HepG2 (cell line): ENCODE measurements around the gene AFF4. TPM values are rescaled to one million over a fixed set of nuclear protein-coding genes. Genes with fewer than 3 reads are reported as not detected.

Experiments
- FOXK1 ChIP-seq: sonication (generic); formaldehyde crosslinking; IDR thresholded peaks from 2 replicates; pipeline ENCODE4 v1.4.0; 2020; ENCODE audit warnings: low read depth, missing genetic modification reagents, borderline replicate concordance
- FUBP1 ChIP-seq: sonication (generic); formaldehyde crosslinking; IDR thresholded peaks from 2 replicates; pipeline ENCODE4 v1.5.1; 2020; ENCODE audit warnings: missing genetic modification reagents, mild to moderate bottlenecking, borderline replicate concordance
- HMG20A ChIP-seq: IDR thresholded peaks from 2 replicates; pipeline ENCODE4 v1.6.1; 2016; ENCODE audit warnings: borderline replicate concordance
- JUND ChIP-seq: sonication (generic); formaldehyde crosslinking; IDR thresholded peaks from 2 replicates; pipeline ENCODE4 v1.8.0; 2022; ENCODE audit warnings: mild to moderate bottlenecking, missing genetic modification reagents
- KMT2B ChIP-seq: IDR thresholded peaks from 2 replicates; pipeline ENCODE4 v1.6.1; 2016; ENCODE audit warnings: missing genetic modification reagents, missing compliant biosample characterization
- LBX2 ChIP-seq: sonication (generic); formaldehyde crosslinking; IDR thresholded peaks from 2 replicates; pipeline ENCODE4 v1.5.0; 2020; ENCODE audit warnings: missing genetic modification reagents, mild to moderate bottlenecking, borderline replicate concordance
- LCORL ChIP-seq, 2 experiments: fragments of 450-650 bp in 1 of 2; sonication (generic) in 1 of 2; formaldehyde crosslinking in 1 of 2; IDR thresholded peaks; 2 replicates each; pipeline versions ENCODE4 v1.5.0 to v1.6.1; 2017 to 2020; ENCODE audit warnings: antibody characterized with exemption in 1 of 2, missing genetic modification reagents in 1 of 2
- MYPOP ChIP-seq: sonication (generic); formaldehyde crosslinking; IDR thresholded peaks from 2 replicates; pipeline ENCODE4 v1.8.1; 2023; ENCODE audit warnings: mild to moderate bottlenecking, moderate library complexity, missing genetic modification reagents
- NR2F1 ChIP-seq, 2 experiments: fragments of 450-650 bp in 1 of 2; formaldehyde crosslinking in 1 of 2; IDR thresholded peaks; 2 replicates each; pipeline versions ENCODE4 v1.5.0 to v1.6.1; 2016 to 2020; ENCODE audit warnings: mild to moderate bottlenecking in 1 of 2, missing compliant biosample characterization in 1 of 2, missing genetic modification reagents in 1 of 2, moderate library complexity in 1 of 2
- PHF8 ChIP-seq: sonication (generic); formaldehyde crosslinking; IDR thresholded peaks from 2 replicates; pipeline ENCODE4 v1.5.0; 2020; ENCODE audit warnings: missing genetic modification reagents
- REPIN1 ChIP-seq: sonication (generic); formaldehyde crosslinking; IDR thresholded peaks from 2 replicates; pipeline ENCODE4 v1.8.0; 2022; ENCODE audit warnings: missing genetic modification reagents, low read depth, mild to moderate bottlenecking, borderline replicate concordance
- REXO4 ChIP-seq: sonication (generic); formaldehyde crosslinking; IDR thresholded peaks from 2 replicates; pipeline ENCODE4 v1.8.0; 2022; ENCODE audit warnings: missing genetic modification reagents, mild to moderate bottlenecking, borderline replicate concordance
- SKIL ChIP-seq: sonication (generic); formaldehyde crosslinking; IDR thresholded peaks from 2 replicates; pipeline ENCODE4 v1.8.0; 2022; ENCODE audit warnings: missing genetic modification reagents, mild to moderate bottlenecking, moderate library complexity, borderline replicate concordance
- TRIM24 ChIP-seq: sonication (generic); formaldehyde crosslinking; IDR thresholded peaks from 2 replicates; pipeline ENCODE4 v1.8.0; 2022; ENCODE audit warnings: mild to moderate bottlenecking, missing genetic modification reagents
- ZMAT3 ChIP-seq: sonication (generic); formaldehyde crosslinking; conservative IDR thresholded peaks from 2 replicates; pipeline ENCODE4 v1.7.0; 2021; ENCODE audit warnings: missing genetic modification reagents
- ZMYM2 ChIP-seq: sonication (generic); formaldehyde crosslinking; IDR thresholded peaks from 2 replicates; pipeline ENCODE4 v1.8.0; 2022; ENCODE audit warnings: mild to moderate bottlenecking, missing genetic modification reagents
- ZNF17 ChIP-seq: sonication (generic); formaldehyde crosslinking; IDR thresholded peaks from 2 replicates; pipeline ENCODE4 v1.5.0; 2020; ENCODE audit warnings: mild to moderate bottlenecking, missing genetic modification reagents
- polyA plus RNA-seq, 8 experiments: library from polyadenylated mRNA; depleted of rRNA in 3 of 8; stranded (reverse) in 7 of 8; unstranded in 1 of 8; fragments of >200 nt; fragmentation: Illumina TruSeq in 4 of 8; extraction: Trizol in 4 of 8; gene quantifications; 2 replicates each; pipeline versions ENCODE4 v1.2.1 to v1.2.3, GENCODE V29; 2011 to 2016; ENCODE audit warnings: low read depth in 4 of 8, missing spikeins in 1 of 8, mixed read lengths in 1 of 8; ENCODE audit not compliant: insufficient read depth in 1 of 8
- total RNA-seq, 5 experiments: library from RNA; depleted of rRNA; stranded (reverse); fragments of >200 nt; fragmentation: Illumina TruSeq; extraction: Trizol; gene quantifications; 2 replicates each; pipeline ENCODE4 v1.2.3, GENCODE V29; 2016; ENCODE audit warnings: low read depth in 1 of 5

AFF4 gene
- total and polyA plus RNA-seq, 2 of the 13 experiments (the other 11 are each of a cell fraction or from before 2014, with no cell fraction given): 22.1 to 25.5 TPM

- TF ChIP-seq MYPOP (CRISPR knock-in tag) (no peak), SKIL (CRISPR knock-in tag) (no peak), TRIM24 (CRISPR knock-in tag) (no peak), JUND (no peak), HMG20A (peak; percentile 62; the same call in 1 of the 2 replicates), ZMAT3 (no peak), ZMYM2 (no peak), REXO4 (CRISPR knock-in tag) (no peak), REPIN1 (CRISPR knock-in tag) (no peak), ZNF17 (CRISPR knock-in tag) (no peak), KMT2B (peak; percentile 56; the same call in 1 of the 2 replicates), FOXK1 (CRISPR knock-in tag) (peak; percentile 62; the same call in 1 of the 2 replicates), LCORL (IDR thresholded peaks at IDR 0.05) (no peak), LCORL (CRISPR knock-in tag; IDR thresholded peaks at IDR 0.05) (no peak; the same call in 1 of the 2 replicates), LBX2 (CRISPR knock-in tag) (no peak), NR2F1 (CRISPR knock-in tag; IDR thresholded peaks at IDR 0.05) (no peak; a peak in 1 of 4 replicates), PHF8 (CRISPR knock-in tag) (peak; percentile 25; the same call in 1 of the 2 replicates), FUBP1 (no peak)
These were observed 125.6 kb downstream of the AFF4 start (continued) for GRCh38 chr5:132837868-132838267.
